Omental fat pad (tissue), 4 donors: ENCODE measurements around the gene SULF2. TPM values are rescaled to one million over a fixed set of nuclear protein-coding genes. Genes with fewer than 3 reads are reported as not detected.

Experiments used
- ATAC-seq: fragments of 150-250 bp; one replicate; pipeline ENCODE4 v1.9.1; 2016; ENCODE audit warnings: mild to moderate bottlenecking, moderate library complexity; ENCODE audit not compliant: low FRiP score
- DNase-seq: peaks from one replicate; pipeline ENCODE4 v3.0.0-alpha.2; 2019; ENCODE audit warnings: low spot score
- total RNA-seq, 4 donors: library from RNA; depleted of rRNA; stranded (reverse); fragments of >200 nt; gene quantifications; one replicate each; pipeline ENCODE4 v1.1.0, GENCODE V29; 2016
- TF ChIP-seq, protein P1 (sequence below), 3 donors: fragments of 450-650 bp; IDR thresholded peaks; one replicate each; pipeline ENCODE4 v1.5.1; 2016 to 2017; ENCODE audit warnings: antibody characterized with exemption in 3 of 3, mild to moderate bottlenecking in 3 of 3, moderate library complexity in 2 of 3

SULF2 gene
- total RNA-seq, 4 donors from 2014 or later, result 51.8 to 100 (median 68.1) TPM

DNA sequence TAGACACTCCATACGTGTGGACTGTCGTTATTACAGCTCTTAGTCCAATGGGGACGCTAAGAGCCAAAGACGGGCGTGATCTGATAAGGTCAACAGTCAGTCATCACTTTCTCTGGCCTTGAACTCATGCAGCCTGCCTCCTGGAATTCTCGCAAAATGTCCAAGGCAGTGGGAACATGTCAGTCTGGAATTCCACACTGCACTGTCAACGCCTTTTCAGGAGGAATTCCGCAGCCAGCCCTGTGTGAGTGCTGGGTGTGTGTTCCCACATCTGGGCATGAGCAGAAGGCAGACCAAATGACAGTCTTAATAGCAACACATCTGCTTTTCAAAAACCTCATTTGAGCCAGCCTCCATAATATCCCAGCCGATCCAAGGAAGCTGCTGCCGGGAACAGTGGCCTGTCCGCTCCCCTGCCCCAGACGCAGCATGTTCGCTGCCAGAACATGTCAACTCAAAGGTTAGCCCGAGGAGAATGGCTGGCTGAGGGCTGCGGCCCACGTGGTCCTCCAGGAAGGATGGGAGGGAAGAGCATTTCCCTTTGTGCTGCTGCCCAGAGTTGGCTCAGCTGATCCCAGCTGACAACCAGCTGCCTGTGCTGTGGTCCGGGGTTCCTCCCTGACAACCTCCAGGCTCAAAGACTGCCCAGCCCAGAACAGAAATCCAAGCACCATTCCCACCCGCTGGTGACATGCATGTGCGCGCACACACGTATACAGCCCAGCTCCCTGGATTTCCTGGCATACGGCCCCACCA is 103.1 kb downstream of the SULF2 start:
- ATAC-seq, result peak; percentile 22
- no peak for DNase-seq
- TF ChIP-seq, protein P1, sequence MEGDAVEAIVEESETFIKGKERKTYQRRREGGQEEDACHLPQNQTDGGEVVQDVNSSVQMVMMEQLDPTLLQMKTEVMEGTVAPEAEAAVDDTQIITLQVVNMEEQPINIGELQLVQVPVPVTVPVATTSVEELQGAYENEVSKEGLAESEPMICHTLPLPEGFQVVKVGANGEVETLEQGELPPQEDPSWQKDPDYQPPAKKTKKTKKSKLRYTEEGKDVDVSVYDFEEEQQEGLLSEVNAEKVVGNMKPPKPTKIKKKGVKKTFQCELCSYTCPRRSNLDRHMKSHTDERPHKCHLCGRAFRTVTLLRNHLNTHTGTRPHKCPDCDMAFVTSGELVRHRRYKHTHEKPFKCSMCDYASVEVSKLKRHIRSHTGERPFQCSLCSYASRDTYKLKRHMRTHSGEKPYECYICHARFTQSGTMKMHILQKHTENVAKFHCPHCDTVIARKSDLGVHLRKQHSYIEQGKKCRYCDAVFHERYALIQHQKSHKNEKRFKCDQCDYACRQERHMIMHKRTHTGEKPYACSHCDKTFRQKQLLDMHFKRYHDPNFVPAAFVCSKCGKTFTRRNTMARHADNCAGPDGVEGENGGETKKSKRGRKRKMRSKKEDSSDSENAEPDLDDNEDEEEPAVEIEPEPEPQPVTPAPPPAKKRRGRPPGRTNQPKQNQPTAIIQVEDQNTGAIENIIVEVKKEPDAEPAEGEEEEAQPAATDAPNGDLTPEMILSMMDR (IDR thresholded peaks at IDR 0.05), result no peak

DNA sequence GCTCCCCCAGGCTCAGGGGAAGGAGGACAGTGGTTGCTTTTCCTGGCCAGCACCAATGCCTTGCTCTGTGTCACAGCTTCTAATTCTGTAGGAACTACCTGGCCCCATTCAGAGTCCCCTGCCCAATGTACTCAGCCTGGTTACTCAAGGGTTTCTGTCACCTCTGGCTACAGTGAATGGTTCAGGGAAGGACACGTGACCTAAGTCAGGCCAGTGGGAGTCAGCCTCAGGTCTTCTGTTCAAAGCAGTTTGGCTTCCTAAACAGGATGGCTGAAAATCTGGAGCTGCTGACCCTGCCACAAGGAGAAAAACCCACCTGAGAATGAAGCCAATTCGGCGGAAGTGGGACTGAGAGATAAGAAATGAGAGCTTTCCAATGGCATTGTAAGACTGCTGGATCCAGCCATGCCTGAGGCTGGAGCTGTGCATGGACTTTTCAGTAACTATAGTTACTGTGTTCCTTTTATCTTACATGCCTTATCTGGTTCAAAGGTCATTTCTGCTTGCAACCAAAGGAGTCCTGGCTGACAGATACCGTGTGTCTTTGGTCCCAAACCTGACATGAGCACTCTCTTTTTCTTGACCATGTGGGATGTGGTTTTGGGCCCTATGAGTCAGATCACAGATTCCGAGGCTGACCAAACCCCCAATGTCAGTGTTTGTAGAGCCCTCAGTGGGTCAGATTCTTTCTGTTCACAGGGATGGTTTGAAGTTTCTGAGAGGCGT is 104.3 kb downstream of the SULF2 start:
- no peak for ATAC-seq
- TF ChIP-seq, protein P1 (IDR thresholded peaks at IDR 0.05), result no peak
- no peak for DNase-seq

DNA sequence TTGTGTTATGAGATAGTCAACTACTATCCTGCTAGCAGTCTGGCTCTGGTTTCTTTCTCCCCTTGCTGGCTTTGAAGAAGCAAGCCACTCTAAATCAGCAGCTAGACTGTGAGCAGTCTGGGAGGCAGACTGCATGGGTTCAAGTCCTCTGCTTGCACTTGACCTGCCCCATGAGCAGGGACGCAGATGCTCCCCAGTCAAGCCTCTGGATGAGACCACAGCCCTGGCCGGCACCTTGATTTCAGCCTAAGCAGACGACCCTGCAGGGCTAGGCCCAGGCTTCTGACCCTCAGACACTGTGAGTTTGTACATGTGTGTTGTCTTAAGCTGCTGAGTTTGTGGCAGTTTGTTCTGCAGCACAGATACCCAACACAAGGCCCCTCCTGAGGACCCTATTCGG is 105.8 kb downstream of the SULF2 start:
- TF ChIP-seq, protein P1 (IDR thresholded peaks at IDR 0.05), result no peak
- DNase-seq (no peak), ATAC-seq (no peak)

DNA sequence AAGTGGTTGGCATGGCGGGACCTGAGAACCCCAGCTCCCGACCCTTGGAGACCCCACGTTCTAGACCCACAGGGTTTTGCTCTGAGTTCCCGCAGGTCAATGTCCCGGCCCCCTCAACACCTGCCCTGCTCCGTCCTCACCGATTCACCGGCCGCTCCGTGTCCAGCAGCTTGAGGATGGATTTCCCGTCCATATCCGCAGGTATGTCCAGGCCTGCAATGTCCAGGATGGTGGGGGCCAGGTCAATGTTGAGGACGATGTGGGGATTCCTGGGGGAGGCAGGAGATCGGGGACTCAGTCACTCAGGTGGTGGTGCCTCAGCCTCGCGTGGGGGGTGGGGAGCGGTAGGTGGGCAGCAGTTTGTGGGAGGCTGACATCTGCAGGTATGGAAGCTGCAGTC is 106.7 kb downstream of the SULF2 start:
- TF ChIP-seq, protein P1 (IDR thresholded peaks at IDR 0.05), result no peak
- no peak for ATAC-seq

DNA sequence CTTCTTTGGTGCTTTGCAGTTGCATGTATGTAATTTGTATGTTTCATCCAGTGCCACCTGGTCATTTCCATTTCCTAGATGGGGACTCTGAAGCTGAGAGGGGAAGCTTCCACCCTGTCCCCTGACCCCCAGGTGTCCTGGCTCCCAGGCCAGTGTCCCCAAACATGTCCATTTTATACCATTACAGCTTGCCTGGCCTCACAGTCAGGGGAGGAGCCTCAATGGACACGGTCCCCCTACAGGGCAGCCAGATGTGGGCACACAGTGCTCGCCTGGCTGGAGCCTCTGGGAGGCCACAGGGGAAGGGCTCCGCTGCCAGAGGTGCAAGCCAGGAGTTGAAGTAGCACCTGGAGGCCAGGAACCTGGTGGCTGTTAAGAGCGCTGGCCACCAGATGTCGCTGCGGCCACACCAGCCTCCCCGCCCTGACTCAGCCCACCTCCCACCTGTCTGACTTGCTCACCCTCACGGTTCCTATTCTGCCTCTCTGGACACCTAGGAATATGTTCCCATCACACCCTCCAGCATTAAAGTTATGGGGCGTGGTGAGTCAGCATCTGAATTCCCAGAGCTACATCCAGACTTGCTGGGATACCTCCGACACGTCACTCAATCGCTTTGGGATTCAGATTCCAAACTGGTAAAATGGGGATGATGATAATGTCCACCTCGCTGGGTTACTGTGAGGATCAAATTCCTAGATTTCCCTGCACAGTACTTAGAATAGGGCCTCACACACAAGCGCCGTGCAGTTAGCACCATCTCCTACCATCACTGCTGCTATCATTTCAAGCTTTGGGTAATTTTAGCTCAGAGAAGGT is 107.4 kb downstream of the SULF2 start:
- DNase-seq, result no peak
- ATAC-seq, result peak; percentile 70
- TF ChIP-seq, protein P1 (IDR thresholded peaks at IDR 0.05), result peak in 1 of 3 donors; percentile 21

More for the DNA sequence above, 106.7 kb downstream of the SULF2 start:
- DNase-seq, result no peak

DNA sequence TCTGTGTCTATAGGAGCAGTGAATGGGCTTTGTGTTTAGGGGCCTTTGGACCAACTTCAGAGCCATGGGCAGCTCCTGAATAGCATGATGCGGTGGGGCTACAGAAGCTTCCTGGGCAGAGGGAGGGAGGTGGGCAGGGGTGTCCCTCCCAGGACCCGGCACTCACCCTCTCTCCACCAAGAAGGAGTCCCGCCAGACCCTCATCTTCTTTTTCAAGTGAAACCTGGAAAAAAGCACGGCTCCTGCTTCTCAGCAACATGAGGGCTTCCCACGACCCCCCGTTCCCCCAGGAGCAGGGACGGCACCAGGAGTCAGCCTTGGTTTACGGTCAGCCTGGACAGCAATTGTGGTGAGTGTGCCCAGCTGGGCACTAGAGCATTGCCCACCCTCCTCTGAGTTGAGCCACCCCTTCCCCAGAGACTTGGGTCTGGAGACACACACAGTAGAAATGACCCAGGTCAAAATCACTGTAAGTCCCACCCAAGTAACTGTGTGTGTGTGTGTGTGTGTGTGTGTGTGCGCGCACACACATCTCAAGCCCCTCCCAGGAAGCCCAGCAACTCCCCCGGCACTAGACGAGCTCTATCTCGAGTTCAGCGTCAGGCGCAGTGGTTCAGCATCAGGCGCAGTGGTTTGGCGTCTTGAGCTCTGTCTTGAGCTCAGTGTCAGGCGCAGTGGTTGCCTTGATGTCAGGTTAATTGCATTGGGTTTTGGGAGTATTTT is 108.2 kb downstream of the SULF2 start:
- TF ChIP-seq, protein P1 (IDR thresholded peaks at IDR 0.05), result no peak
- ATAC-seq (no peak), DNase-seq (no peak)
